Kidney (tissue), 14 donors: ENCODE data around the gene PRXL2B. TPM values are rescaled to one million over a fixed set of nuclear protein-coding genes. Genes with fewer than 3 reads are reported as not detected.

ENCODE experiments used
- DNase-seq, 5 donors: peaks; one replicate each; pipeline ENCODE4 v3.0.0-alpha.2; 2013 to 2020
- FAIRE-seq: peaks from 2 replicates; lab custom pipeline; 2012; peaks lifted over from hg19 to GRCh38; lab: Jason Lieb, UNC
- H3K27ac ChIP-seq, 2 donors: one replicate each; pipeline ENCODE4 v1.7.0; 2013; ENCODE audit warnings: low read depth in 2 of 2, low read length in 2 of 2, inconsistent platforms in 1 of 2
- H3K27me3 ChIP-seq: one replicate; pipeline ENCODE4 v1.7.1; 2013; ENCODE audit warnings: low read length, inconsistent platforms; ENCODE audit not compliant: control insufficient read depth, insufficient read depth
- H3K36me3 ChIP-seq, 3 donors: one replicate each; pipeline versions ENCODE4 v1.7.0 to v1.7.1; 2013; ENCODE audit warnings: low read length in 3 of 3, control low read depth in 1 of 3, inconsistent platforms in 1 of 3; ENCODE audit not compliant: insufficient read depth in 3 of 3, control insufficient read depth in 2 of 3
- H3K4me1 ChIP-seq, 3 donors: one replicate each; pipeline versions ENCODE4 v1.7.0 to v1.7.1; 2013; ENCODE audit warnings: low read length in 3 of 3, inconsistent platforms in 1 of 3, low read depth in 1 of 3; ENCODE audit not compliant: control insufficient read depth in 2 of 3, insufficient read depth in 2 of 3
- H3K4me3 ChIP-seq, 3 donors: one replicate each; pipeline versions ENCODE4 v1.7.0 to v1.8.1; 2013; ENCODE audit warnings: low read length in 3 of 3, control low read depth in 1 of 3, inconsistent platforms in 1 of 3
- H3K9ac ChIP-seq, 3 donors: one replicate each; pipeline versions ENCODE4 v1.7.0 to v1.7.1; 2013; ENCODE audit warnings: low read length in 3 of 3, control low read depth in 1 of 3, inconsistent platforms in 1 of 3
- H3K9me3 ChIP-seq, 3 donors: one replicate each; pipeline versions ENCODE4 v1.7.0 to v1.7.1; 2013; ENCODE audit warnings: low read length in 3 of 3, control low read depth in 1 of 3, inconsistent platforms in 1 of 3; ENCODE audit not compliant: control insufficient read depth in 2 of 3, insufficient read depth in 1 of 3
- CTCF ChIP-seq: IDR thresholded peaks from 3 replicates; pipeline ENCODE4 v1.5.1; 2012; ENCODE audit warnings: mild to moderate bottlenecking, moderate library complexity, borderline replicate concordance; ENCODE audit not compliant: insufficient read depth; ENCODE audit errors: extremely low read depth
- intact Hi-C: fragments of 100-400 bp; cut with DNase I; formaldehyde crosslinking; loops from one replicate; pipeline ENCODE4 v1.11.1; 2022
- polyA plus RNA-seq: library from polyadenylated mRNA; stranded (reverse); fragments of 350-450 nt; fragmentation: Illumina TruSeq; extraction: RNeasy Lipid Tissue Mini Kit (QIAGEN cat#74804); gene quantifications from one replicate; pipeline ENCODE4 v1.2.3, GENCODE V29; 2014; ENCODE audit warnings: low read depth, low replicate concordance; ENCODE audit not compliant: insufficient read depth
- total RNA-seq: library from RNA; stranded (reverse); fragmentation: NEBNext Ultra II Directional; extraction: Animal tissue kit (Norgen Biotek cat#: 25700); gene quantifications from one replicate; pipeline ENCODE4 v1.2.1, GENCODE V29; 2021
- donor health status: control.
- donor health status: control.
- donor health status: control.
- donor health status: control.
- donor health status: control.
- donor health status: DM: yes; HTN: yes; CAD: no.
- donor health status: Normal renal cell carcinoma (clear cell type).

The PRXL2B gene
- total and polyA plus RNA-seq, 2 donors from 2014 or later: 25.6 to 39.5 TPM

GRCh38 chr1:2544093-2544874, 42.3 kb upstream of the PRXL2B start:
- DNase-seq (no peak), FAIRE-seq (no peak)
- intact Hi-C loops: loop anchor here (10.0 kb wide), 1 partner anchor 129 kb away; the partner anchor contains the start of gene PEX10
- Histone ChIP-seq H3K27ac (no peak overlapping the region), H3K27me3 (no peaks in the 10 kb centered on the region), H3K4me3 (no peak overlapping the region), H3K9me3 (no peaks in the 10 kb centered on the region), H3K36me3 (no peaks in the 10 kb centered on the region), H3K4me1 (peaks cover 0 to 35% (median 17%) of the 10 kb centered on the region in 3 donors), H3K9ac (no peak overlapping the region)
- TF ChIP-seq CTCF: no peak

- FAIRE-seq: no peak
- no peak overlapping the region for H3K27ac ChIP-seq
- intact Hi-C loops: loop anchor here (10.0 kb wide), 1 partner anchor 130 kb away; the partner anchor contains the start of gene PEX10
- H3K9ac ChIP-seq: no peak overlapping the region
- no peaks in the 10 kb centered on the region for H3K36me3 ChIP-seq
- H3K4me1 ChIP-seq: peaks cover 0 to 36% (median 18%) of the 10 kb centered on the region in 3 donors
- no peak for TF ChIP-seq CTCF
- no peaks in the 10 kb centered on the region for H3K27me3 ChIP-seq
- no peak for DNase-seq
- no peaks in the 10 kb centered on the region for H3K9me3 ChIP-seq
- H3K4me3 ChIP-seq: no peak overlapping the region
Observed at GRCh38 chr1:2544875-2545640, 41.5 kb upstream of the PRXL2B start.

- H3K27me3 ChIP-seq: no peaks in the 10 kb centered on the region
- no peak overlapping the region for H3K9ac ChIP-seq
- H3K9me3 ChIP-seq: no peaks in the 10 kb centered on the region
- DNase-seq: peak; percentile 93 to 97 (median 94)
- H3K27ac ChIP-seq: peak overlapping the region; percentile 86 to 91
- no peak for FAIRE-seq
- no peak for TF ChIP-seq CTCF
- H3K36me3 ChIP-seq: no peaks in the 10 kb centered on the region
- intact Hi-C loops: loop anchor here (10.0 kb wide), 1 partner anchor 131 kb away; the partner anchor contains the start of gene PEX10
- H3K4me3 ChIP-seq: peak overlapping the region in 2 of 3 donors; percentile 28 to 61
- peaks cover 0 to 36% (median 18%) of the 10 kb centered on the region in 3 donors for H3K4me1 ChIP-seq
Observed at GRCh38 chr1:2545754-2546514, 40.6 kb upstream of the PRXL2B start.
